GM12801 (cell line): ENCODE data around the gene FMNL3.

ENCODE experiments used
- CTCF ChIP-seq: IDR thresholded peaks from one replicate; pipeline ENCODE4 v1.5.1; 2011; ENCODE audit warnings: control low read depth; ENCODE audit not compliant: insufficient read length; ENCODE audit errors: extremely low read depth

FMNL3 gene

GRCh38 chr12:49661191-49661590 is 46.0 kb downstream of the FMNL3 start:
- TF ChIP-seq CTCF: no peak

GRCh38 chr12:49659753-49660152 is 47.5 kb downstream of the FMNL3 start:
- TF ChIP-seq CTCF: no peak

GRCh38 chr12:49658276-49658675 is 48.9 kb downstream of the FMNL3 start:
- no peak for TF ChIP-seq CTCF

GRCh38 chr12:49655595-49656236 is 51.5 kb downstream of the FMNL3 start:
- no peak for TF ChIP-seq CTCF

- TF ChIP-seq CTCF: no peak
Observed at GRCh38 chr12:49654715-49655114, 52.5 kb downstream of the FMNL3 start.

- TF ChIP-seq CTCF: no peak
Observed at GRCh38 chr12:49652921-49653520, 54.2 kb downstream of the FMNL3 start.

- TF ChIP-seq CTCF: no peak
Observed at GRCh38 chr12:49651855-49652254, 55.4 kb downstream of the FMNL3 start.
